Ovary (tissue), 9 donors: ENCODE results near the gene TM9SF3. TPM values are rescaled to one million over a fixed set of nuclear protein-coding genes. Genes with fewer than 3 reads are reported as not detected.

ENCODE experiments used
- DNase-seq, 5 donors: peaks; one replicate each; pipeline ENCODE4 v3.0.0-alpha.2; 2019 to 2020
- H3K27ac ChIP-seq, 2 donors: fragments of 200-600 bp; one replicate each; pipeline versions ENCODE4 v1.5.1 to v1.8.0; 2019 to 2022
- H3K27me3 ChIP-seq: fragments of 200-600 bp; one replicate; pipeline ENCODE4 v1.8.0; 2022
- H3K36me3 ChIP-seq: fragments of 200-600 bp; sonication (generic); one replicate; pipeline ENCODE4 v1.5.1; 2019
- H3K4me1 ChIP-seq: one replicate; pipeline ENCODE4 v1.8.1; 2013; ENCODE audit warnings: mild to moderate bottlenecking, moderate library complexity; ENCODE audit not compliant: insufficient read depth
- H3K4me3 ChIP-seq: fragments of 200-600 bp; sonication (generic); one replicate; pipeline ENCODE4 v1.5.1; 2017
- H3K9me3 ChIP-seq, 2 donors: fragments of 200-600 bp in 1 of 2; sonication (generic) in 1 of 2; one replicate each; pipeline versions ENCODE4 v1.5.1 to v1.8.1; 2013 to 2019; ENCODE audit warnings: mild to moderate bottlenecking in 1 of 2, moderate library complexity in 1 of 2
- EP300 ChIP-seq: sonication (generic); formaldehyde crosslinking; IDR thresholded peaks from one replicate; pipeline ENCODE4 v1.6.1; 2017; ENCODE audit warnings: antibody characterized with exemption
- POLR2A ChIP-seq: fragments of 450-650 bp; IDR thresholded peaks from one replicate; pipeline ENCODE4 v1.6.1; 2017; ENCODE audit warnings: antibody characterized with exemption, mild to moderate bottlenecking, moderate library complexity
- WGBS, 3 donors: extraction: QIAGEN DNeasy Blood & Tissue Kit in 1 of 3; methylation state at CpG; one replicate each; pipeline versions ENCODE4 v1.1.5 to v1.1.7; 2013 to 2017; 5-methylcytosine and 5-hydroxymethylcytosine counted together
- intact Hi-C, 4 donors: fragments of 100-400 bp; cut with DNase I; formaldehyde crosslinking; loops; one replicate each; pipeline versions ENCODE4 v1.11.0 to v1.15.1; 2022 to 2023
- polyA plus RNA-seq, 2 donors: library from polyadenylated mRNA; stranded (reverse); fragments of 200-250 nt in 1 of 2; fragments of 350-450 nt in 1 of 2; fragmentation: Illumina TruSeq in 1 of 2; extraction: RNeasy Lipid Tissue Mini Kit (QIAGEN cat#74804) in 1 of 2; gene quantifications; one replicate each; pipeline ENCODE4 v1.2.3, GENCODE V29; 2013 to 2014
- total RNA-seq, 7 donors: library from RNA; depleted of rRNA in 2 of 7; stranded (reverse); fragments of >200 nt in 2 of 7; fragmentation: NEBNext Ultra II Directional in 3 of 7; extraction: Animal tissue kit (Norgen Biotek cat#: 25700) in 3 of 7; gene quantifications; one replicate each; pipeline versions ENCODE4 v1.1.0 to v1.2.4, GENCODE V29; 2016 to 2023
- TF ChIP-seq, protein P1 (sequence below), 3 donors: fragments of 450-650 bp in 2 of 3; fragments of 200-600 bp in 1 of 3; IDR thresholded peaks; one replicate each; pipeline versions ENCODE4 v1.5.1 to v1.8.0; 2016 to 2022; ENCODE audit warnings: antibody characterized with exemption in 3 of 3, mild to moderate bottlenecking in 1 of 3
- donor health status: DM: no; HTN: no; CAD: no; lungs with moderate emphysema.
- donor health status: DM: no; HTN: no; CAD: no.
- donor health status: Bipolar disorder and iron deficiency.
- donor health status: DM: yes; HTN: yes; CAD: no.
- donor health status: DM: no; HTN: no; CAD: no.
- donor health status: DM: yes; HTN: yes; CAD: no.

The TM9SF3 gene
- total and polyA plus RNA-seq, 9 donors: 51.7 to 157 (median 101) TPM

DNA sequence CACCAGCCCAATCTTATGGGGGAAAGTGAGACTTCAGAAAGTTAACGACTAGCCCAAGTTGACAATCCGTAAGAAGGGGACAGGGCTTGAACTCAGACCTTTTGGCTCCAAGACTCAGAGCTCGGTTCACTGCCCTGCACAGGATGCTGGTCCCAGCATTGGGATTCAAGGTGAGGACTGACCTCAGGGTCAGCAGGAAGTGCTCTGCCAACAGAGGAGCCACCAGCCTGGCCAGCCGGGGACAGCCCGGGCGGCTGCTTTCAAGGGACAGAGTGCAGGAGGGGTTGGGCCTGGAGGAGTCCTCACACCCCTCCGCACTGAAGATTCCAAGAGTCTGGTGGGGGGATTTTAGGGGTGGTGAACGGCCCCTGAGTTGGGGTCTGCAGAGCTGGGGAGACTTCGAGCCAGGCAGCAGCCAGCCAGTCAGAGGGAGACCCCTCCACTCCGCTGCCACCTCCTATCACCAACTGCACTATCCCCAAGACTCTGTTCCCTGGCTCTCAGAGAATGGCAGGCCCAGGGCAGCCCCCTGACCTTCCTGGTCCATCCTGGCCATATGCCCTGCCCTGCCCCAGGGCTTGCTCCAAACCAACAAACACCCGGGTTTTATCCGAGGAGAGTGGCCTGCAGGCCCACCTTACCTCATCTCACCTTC lies 92.8 kb downstream of the TM9SF3 start:
- DNase-seq: no peak
- Histone ChIP-seq H3K27ac (no peak overlapping the region), H3K4me3 (no peak overlapping the region), H3K27me3 (no peaks in the 10 kb centered on the region), H3K4me1 (no peaks in the 10 kb centered on the region), H3K9me3 (no peaks in the 10 kb centered on the region), H3K36me3 (no peaks in the 10 kb centered on the region)
- WGBS, 3 donors: 88 to 91% (median 88%) methylated on average over 12 of the region's 12 CpGs
- intact Hi-C loops: no loop called here
- TF ChIP-seq, protein P1, sequence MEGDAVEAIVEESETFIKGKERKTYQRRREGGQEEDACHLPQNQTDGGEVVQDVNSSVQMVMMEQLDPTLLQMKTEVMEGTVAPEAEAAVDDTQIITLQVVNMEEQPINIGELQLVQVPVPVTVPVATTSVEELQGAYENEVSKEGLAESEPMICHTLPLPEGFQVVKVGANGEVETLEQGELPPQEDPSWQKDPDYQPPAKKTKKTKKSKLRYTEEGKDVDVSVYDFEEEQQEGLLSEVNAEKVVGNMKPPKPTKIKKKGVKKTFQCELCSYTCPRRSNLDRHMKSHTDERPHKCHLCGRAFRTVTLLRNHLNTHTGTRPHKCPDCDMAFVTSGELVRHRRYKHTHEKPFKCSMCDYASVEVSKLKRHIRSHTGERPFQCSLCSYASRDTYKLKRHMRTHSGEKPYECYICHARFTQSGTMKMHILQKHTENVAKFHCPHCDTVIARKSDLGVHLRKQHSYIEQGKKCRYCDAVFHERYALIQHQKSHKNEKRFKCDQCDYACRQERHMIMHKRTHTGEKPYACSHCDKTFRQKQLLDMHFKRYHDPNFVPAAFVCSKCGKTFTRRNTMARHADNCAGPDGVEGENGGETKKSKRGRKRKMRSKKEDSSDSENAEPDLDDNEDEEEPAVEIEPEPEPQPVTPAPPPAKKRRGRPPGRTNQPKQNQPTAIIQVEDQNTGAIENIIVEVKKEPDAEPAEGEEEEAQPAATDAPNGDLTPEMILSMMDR (IDR thresholded peaks at IDR 0.05): no peak
- TF ChIP-seq EP300: no peak
- TF ChIP-seq POLR2A: no peak

DNA sequence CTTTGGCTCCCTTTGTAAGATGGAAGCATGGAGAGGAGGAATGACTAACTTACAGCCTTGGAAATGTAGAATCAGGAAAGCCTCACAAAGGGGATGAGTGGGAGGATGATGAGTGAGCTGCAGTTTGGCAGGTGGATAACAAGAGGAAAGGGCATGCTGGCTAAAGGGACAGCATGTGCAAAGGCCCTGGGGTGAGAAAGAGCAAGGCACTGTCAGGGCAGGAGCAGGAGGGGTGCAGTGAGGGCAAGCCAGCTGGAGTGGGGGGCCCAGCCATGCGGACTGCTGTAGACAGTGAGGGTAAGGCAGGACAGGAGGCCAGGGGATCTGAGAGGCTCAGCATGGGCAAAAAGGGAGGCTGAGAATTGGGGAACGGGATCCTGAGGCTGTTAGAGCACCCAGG lies 93.6 kb downstream of the TM9SF3 start:
- H3K27me3 ChIP-seq: no peaks in the 10 kb centered on the region
- 86 to 94% (median 91%) methylated on average over 2 of the region's 2 CpGs for WGBS, 3 donors
- H3K27ac ChIP-seq: no peak overlapping the region
- H3K4me3 ChIP-seq: no peak overlapping the region
- no peaks in the 10 kb centered on the region for H3K9me3 ChIP-seq
- no peaks in the 10 kb centered on the region for H3K4me1 ChIP-seq
- no peaks in the 10 kb centered on the region for H3K36me3 ChIP-seq
- TF ChIP-seq, protein P1 (IDR thresholded peaks at IDR 0.05): no peak
- TF ChIP-seq POLR2A (no peak), EP300 (no peak)
- intact Hi-C loops: no loop called here
- no peak for DNase-seq

DNA sequence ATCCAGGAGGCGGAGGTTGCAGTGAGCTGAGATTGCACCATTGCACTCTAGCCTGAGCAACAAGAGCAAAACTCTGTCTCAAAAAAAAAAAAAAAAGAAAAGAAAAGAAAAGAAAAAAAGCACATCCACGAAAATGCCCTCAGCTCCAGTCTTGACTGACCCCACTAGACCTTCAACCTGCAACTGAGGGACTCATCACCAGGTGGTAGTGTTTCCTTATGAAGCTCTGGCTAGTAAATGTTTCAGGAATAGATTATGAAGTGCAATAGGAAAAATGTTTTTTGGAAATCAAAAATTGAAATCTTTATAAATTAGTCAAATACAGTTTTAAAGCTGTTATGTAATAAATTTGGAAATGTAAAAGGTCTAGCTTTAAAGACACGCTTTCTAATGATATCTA lies 95.5 kb downstream of the TM9SF3 start:
- no peak overlapping the region for H3K27ac ChIP-seq
- no peaks in the 10 kb centered on the region for H3K4me1 ChIP-seq
- TF ChIP-seq EP300 (no peak), POLR2A (no peak)
- TF ChIP-seq, protein P1 (IDR thresholded peaks at IDR 0.05): no peak
- H3K36me3 ChIP-seq: no peaks in the 10 kb centered on the region
- no peaks in the 10 kb centered on the region for H3K27me3 ChIP-seq
- H3K4me3 ChIP-seq: no peak overlapping the region
- no peak for DNase-seq
- 62 to 72% (median 63%) methylated on average over 3 of the region's 3 CpGs for WGBS, 3 donors
- intact Hi-C loops: no loop called here
- no peaks in the 10 kb centered on the region for H3K9me3 ChIP-seq

DNA sequence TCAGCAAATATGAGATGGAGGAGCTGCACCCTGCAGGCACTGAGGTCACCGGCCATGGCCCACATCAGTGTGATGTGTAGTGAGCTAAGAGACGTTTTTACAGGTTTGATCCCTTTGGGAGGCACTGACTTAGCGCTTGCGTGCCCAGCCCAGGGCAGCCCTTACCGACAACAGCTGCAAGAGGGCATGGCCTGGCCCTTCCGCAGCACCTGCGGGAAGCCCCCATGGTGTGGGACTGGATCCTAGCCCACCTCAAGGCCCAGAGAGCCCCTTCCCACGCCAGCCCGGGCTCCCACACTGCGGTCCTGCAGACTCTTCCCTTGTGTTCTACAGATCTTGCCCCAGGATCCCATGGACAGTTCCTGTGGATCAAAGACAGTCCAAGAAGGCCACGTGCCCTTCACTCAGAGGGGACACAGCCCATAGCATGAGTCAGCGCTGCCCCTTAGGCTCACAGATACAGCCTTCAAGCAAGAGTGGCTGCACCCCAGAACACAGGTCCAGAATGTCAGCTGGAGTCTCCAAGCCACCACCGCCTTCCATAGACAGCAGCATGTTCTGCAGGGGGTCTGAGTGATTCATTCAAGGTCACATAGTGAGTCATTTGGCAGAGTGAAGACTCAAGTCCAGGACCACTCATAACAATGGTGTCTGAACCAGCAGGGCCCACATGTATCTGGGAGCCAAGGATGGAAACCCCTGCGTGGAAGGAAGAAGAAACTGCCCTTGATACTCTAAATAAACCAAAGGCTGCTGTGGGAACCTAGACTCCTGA lies 98.5 kb downstream of the TM9SF3 start:
- H3K27me3 ChIP-seq: no peaks in the 10 kb centered on the region
- no peaks in the 10 kb centered on the region for H3K36me3 ChIP-seq
- no peak for DNase-seq
- TF ChIP-seq, protein P1 (IDR thresholded peaks at IDR 0.05): no peak
- no peak for TF ChIP-seq EP300
- no peak for TF ChIP-seq POLR2A
- intact Hi-C loops: no loop called here
- H3K4me1 ChIP-seq: no peaks in the 10 kb centered on the region
- H3K27ac ChIP-seq: no peak overlapping the region
- H3K9me3 ChIP-seq: no peaks in the 10 kb centered on the region
- WGBS, 3 donors: 81 to 84% (median 81%) methylated on average over 14 of the region's 14 CpGs
- H3K4me3 ChIP-seq: no peak overlapping the region
